ENCODE data around the gene FETUB.

GRCh38 chr3:186653984-186654383 is 13.8 kb downstream of the FETUB start:
- no peak for TF ChIP-seq POLR2A (IDR thresholded peaks at IDR 0.05)
- no peak for TF ChIP-seq CTCF (IDR thresholded peaks at IDR 0.05)

All from thyroid gland (tissue), 4 donors.